Measurements from ENCODE around the gene BRMS1.

DNA sequence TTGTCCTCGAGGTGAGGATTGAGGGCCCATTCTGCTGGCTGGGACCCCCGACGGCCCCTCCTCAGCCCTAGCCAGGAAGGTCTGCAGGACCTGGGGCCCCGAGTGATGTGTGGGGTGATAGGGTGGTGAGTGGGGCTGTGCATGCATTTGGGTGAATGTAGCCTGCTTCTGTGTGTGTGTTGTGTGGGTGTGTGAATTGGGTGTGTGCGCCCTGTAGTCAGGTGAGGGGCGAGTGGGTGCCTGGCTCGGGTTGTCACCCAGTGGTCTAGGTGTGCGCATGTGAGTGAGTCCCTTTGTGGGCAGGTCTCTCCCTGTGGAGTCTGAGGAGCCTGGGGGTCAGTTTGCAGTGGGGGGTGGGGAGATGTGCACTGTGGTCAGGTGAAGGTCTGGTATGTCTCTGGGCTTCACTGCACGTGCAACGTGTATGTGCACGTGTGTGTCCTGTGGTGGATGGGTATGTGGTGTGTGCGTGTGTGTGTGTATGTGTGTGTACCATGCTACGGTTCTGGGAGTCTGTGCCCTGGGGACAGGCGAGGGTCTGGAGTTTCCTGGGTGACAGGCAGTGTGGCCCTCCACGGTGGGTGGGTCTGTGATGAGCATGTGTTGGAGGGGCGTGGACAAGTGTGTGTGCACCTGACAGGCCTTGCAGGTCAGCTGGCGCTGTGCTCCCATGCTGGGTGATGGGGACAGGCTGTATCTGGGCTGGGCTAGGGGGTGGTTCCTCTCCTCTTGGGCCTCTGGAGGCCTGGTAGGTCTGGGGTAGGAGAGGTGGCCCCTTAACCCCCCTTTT, 52.2 kb downstream of the BRMS1 start:
- no peak for TF ChIP-seq EP300 (IDR thresholded peaks at IDR 0.05; ENCODE audit: borderline replicate concordance)
- TF ChIP-seq, protein P1, sequence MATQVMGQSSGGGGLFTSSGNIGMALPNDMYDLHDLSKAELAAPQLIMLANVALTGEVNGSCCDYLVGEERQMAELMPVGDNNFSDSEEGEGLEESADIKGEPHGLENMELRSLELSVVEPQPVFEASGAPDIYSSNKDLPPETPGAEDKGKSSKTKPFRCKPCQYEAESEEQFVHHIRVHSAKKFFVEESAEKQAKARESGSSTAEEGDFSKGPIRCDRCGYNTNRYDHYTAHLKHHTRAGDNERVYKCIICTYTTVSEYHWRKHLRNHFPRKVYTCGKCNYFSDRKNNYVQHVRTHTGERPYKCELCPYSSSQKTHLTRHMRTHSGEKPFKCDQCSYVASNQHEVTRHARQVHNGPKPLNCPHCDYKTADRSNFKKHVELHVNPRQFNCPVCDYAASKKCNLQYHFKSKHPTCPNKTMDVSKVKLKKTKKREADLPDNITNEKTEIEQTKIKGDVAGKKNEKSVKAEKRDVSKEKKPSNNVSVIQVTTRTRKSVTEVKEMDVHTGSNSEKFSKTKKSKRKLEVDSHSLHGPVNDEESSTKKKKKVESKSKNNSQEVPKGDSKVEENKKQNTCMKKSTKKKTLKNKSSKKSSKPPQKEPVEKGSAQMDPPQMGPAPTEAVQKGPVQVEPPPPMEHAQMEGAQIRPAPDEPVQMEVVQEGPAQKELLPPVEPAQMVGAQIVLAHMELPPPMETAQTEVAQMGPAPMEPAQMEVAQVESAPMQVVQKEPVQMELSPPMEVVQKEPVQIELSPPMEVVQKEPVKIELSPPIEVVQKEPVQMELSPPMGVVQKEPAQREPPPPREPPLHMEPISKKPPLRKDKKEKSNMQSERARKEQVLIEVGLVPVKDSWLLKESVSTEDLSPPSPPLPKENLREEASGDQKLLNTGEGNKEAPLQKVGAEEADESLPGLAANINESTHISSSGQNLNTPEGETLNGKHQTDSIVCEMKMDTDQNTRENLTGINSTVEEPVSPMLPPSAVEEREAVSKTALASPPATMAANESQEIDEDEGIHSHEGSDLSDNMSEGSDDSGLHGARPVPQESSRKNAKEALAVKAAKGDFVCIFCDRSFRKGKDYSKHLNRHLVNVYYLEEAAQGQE (IDR thresholded peaks at IDR 0.05; ENCODE audit: low read depth), result no peak
- no peak for TF ChIP-seq CREB1 (IDR thresholded peaks at IDR 0.05; ENCODE audit: low read depth)
- TF ChIP-seq NFIC (IDR thresholded peaks at IDR 0.05), result no peak

All from Ishikawa (cell line).